RKO (cell line): Measurements from ENCODE around the gene C5orf52.
A peak's percentile ranks its signal among the peaks of the same experiment; 100 is the strongest.
"Not testable (repeated sequence)": the region's sequence is repeated elsewhere in the genome, so short reads cannot be mapped to it uniquely, and the experiment has no call there.

Source experiments
- DNase-seq: peaks from one replicate; pipeline ENCODE4 v3.0.0-alpha.2; 2016; ENCODE audit warnings: low spot score

C5orf52 gene

GRCh38 chr5:157679801-157680200 is 8.5 kb downstream of the C5orf52 start:
- no peak for DNase-seq

- no peak for DNase-seq
Measured at GRCh38 chr5:157680239-157680638, 8.9 kb downstream of the C5orf52 start.

- DNase-seq = no peak
Measured at GRCh38 chr5:157681048-157681447, 9.7 kb downstream of the C5orf52 start.

GRCh38 chr5:157682257-157682656 is 10.9 kb downstream of the C5orf52 start:
- no peak for DNase-seq

- not testable (repeated sequence) for DNase-seq
Measured at GRCh38 chr5:157686276-157687197, 15.2 kb downstream of the C5orf52 start.

GRCh38 chr5:157687198-157687554 is 15.8 kb downstream of the C5orf52 start:
- no peak for DNase-seq

- DNase-seq = no peak
Measured at GRCh38 chr5:157689942-157690689, 18.8 kb downstream of the C5orf52 start.

GRCh38 chr5:157690690-157691433 is 19.5 kb downstream of the C5orf52 start:
- no peak for DNase-seq

- not testable (repeated sequence) for DNase-seq
Measured at GRCh38 chr5:157693816-157694215, 22.5 kb downstream of the C5orf52 start.

- DNase-seq = not testable (repeated sequence)
Measured at GRCh38 chr5:157696154-157696553, 24.8 kb downstream of the C5orf52 start.

- DNase-seq = not testable (repeated sequence)
Measured at GRCh38 chr5:157698674-157699073, 27.3 kb downstream of the C5orf52 start.

GRCh38 chr5:157703736-157704135 is 32.4 kb downstream of the C5orf52 start:
- DNase-seq = no peak

- DNase-seq = no peak
Measured at GRCh38 chr5:157708866-157709265, 37.5 kb downstream of the C5orf52 start.

- DNase-seq = no peak
Measured at GRCh38 chr5:157709346-157709745, 38.0 kb downstream of the C5orf52 start.

GRCh38 chr5:157710431-157710830 is 39.1 kb downstream of the C5orf52 start:
- DNase-seq = no peak

- peak; percentile 73 for DNase-seq
Measured at GRCh38 chr5:157710882-157711281, 39.5 kb downstream of the C5orf52 start.

- DNase-seq = no peak
Measured at GRCh38 chr5:157713830-157714595, 42.7 kb downstream of the C5orf52 start.

- no peak for DNase-seq
Measured at GRCh38 chr5:157714596-157714864, 43.2 kb downstream of the C5orf52 start.

- DNase-seq = peak; percentile 51
Measured at GRCh38 chr5:157718519-157718918, 47.2 kb downstream of the C5orf52 start.

GRCh38 chr5:157719245-157719644 is 47.9 kb downstream of the C5orf52 start:
- no peak for DNase-seq

- no peak for DNase-seq
Measured at GRCh38 chr5:157721159-157721558, 49.8 kb downstream of the C5orf52 start.

GRCh38 chr5:157722895-157723294 is 51.6 kb downstream of the C5orf52 start:
- DNase-seq = not testable (repeated sequence)
